Loucy (cell line): ENCODE measurements around the gene LHFPL4.

Experiments used
- EZH2phosphoT487 ChIP-seq: fragments of 200-600 bp; IDR thresholded peaks from 2 replicates; pipeline ENCODE4 v1.6.1; 2018; ENCODE audit warnings: antibody characterized with exemption, mild to moderate bottlenecking, moderate library complexity, borderline replicate concordance
- TF ChIP-seq, protein P1 (sequence below): fragments of 200-600 bp; sonication (generic); conservative IDR thresholded peaks from 2 replicates; pipeline ENCODE4 v1.5.1; 2014; ENCODE audit warnings: mild to moderate bottlenecking, antibody characterized with exemption, low read length

DNA sequence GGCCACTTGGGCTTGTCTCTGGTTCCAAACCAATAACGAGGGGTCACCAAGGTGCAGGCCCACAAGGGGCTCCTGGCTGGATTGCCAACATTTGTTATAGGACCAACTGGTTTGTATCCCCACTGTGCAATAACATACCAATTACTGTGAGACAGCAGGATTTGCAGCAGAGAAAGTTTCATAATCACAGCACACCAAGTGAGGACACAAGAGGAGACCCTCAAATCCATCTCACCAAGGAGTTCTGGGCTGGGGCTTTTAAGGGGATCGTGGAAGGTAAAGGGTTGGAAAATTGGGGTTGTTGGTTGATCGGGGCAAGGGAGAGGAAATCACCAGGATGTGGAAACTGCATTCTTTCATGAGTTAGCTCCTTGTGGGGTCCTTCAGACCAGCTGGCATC is 29.7 kb upstream of the LHFPL4 start:
- TF ChIP-seq, protein P1, sequence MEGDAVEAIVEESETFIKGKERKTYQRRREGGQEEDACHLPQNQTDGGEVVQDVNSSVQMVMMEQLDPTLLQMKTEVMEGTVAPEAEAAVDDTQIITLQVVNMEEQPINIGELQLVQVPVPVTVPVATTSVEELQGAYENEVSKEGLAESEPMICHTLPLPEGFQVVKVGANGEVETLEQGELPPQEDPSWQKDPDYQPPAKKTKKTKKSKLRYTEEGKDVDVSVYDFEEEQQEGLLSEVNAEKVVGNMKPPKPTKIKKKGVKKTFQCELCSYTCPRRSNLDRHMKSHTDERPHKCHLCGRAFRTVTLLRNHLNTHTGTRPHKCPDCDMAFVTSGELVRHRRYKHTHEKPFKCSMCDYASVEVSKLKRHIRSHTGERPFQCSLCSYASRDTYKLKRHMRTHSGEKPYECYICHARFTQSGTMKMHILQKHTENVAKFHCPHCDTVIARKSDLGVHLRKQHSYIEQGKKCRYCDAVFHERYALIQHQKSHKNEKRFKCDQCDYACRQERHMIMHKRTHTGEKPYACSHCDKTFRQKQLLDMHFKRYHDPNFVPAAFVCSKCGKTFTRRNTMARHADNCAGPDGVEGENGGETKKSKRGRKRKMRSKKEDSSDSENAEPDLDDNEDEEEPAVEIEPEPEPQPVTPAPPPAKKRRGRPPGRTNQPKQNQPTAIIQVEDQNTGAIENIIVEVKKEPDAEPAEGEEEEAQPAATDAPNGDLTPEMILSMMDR, result no peak
- no peak for TF ChIP-seq EZH2phosphoT487
